Calu3 (cell line): ENCODE results near the gene NDUFA12. TPM values are rescaled to one million over a fixed set of nuclear protein-coding genes. Genes with fewer than 3 reads are reported as not detected.

Source experiments
- Bru-seq: library from RNA; stranded (reverse); fragments of 400-500 nt; gene quantifications from one replicate; lab custom pipeline; 2021; lab: Mats Ljungman, UMichigan
- BruChase-seq, 2 experiments: library from RNA; stranded (reverse); fragments of 400-500 nt; gene quantifications; one replicate each; lab custom pipeline; 2021; lab: Mats Ljungman, UMichigan
- BruUV-seq: library from RNA; stranded (reverse); fragments of 400-500 nt; replicated peaks from 2 replicates; lab custom pipeline; 2021; lab: Mats Ljungman, UMichigan
- CTCF ChIA-PET: fragments of 300-600 bp; sonication (Branson Sonifier 250); formaldehyde crosslinking; loops from one replicate; lab custom pipeline; 2022; ENCODE audit warnings: antibody characterized with exemption; lab: Charles Lee
- DNase-seq: peaks from one replicate; pipeline ENCODE4 v3.0.0; 2022
- H3K27ac Mint-ChIP-seq: one replicate; pipeline ENCODE4 v1.8.0; 2022; ENCODE audit warnings: mixed read lengths; ENCODE audit not compliant: unreplicated experiment
- H3K27me3 Mint-ChIP-seq: one replicate; pipeline ENCODE4 v1.8.0; 2022; ENCODE audit warnings: mixed read lengths; ENCODE audit not compliant: unreplicated experiment
- H3K36me3 Mint-ChIP-seq: one replicate; pipeline ENCODE4 v1.8.0; 2022; ENCODE audit warnings: mild to moderate bottlenecking, moderate library complexity, mixed read lengths; ENCODE audit not compliant: insufficient read depth, unreplicated experiment
- H3K4me1 Mint-ChIP-seq: one replicate; pipeline ENCODE4 v1.8.0; 2022; ENCODE audit warnings: mild to moderate bottlenecking, low read depth, mixed read lengths; ENCODE audit not compliant: unreplicated experiment
- H3K4me3 Mint-ChIP-seq: one replicate; pipeline ENCODE4 v1.8.0; 2022; ENCODE audit warnings: mild to moderate bottlenecking, low read depth, moderate library complexity, mixed read lengths; ENCODE audit not compliant: unreplicated experiment
- H3K9me3 Mint-ChIP-seq: one replicate; pipeline ENCODE4 v1.8.0; 2022; ENCODE audit warnings: low read depth, mixed read lengths; ENCODE audit not compliant: unreplicated experiment
- intact Hi-C: fragments of 100-400 bp; cut with micrococcal nuclease; formaldehyde crosslinking; loops from one replicate; pipeline ENCODE4 v1.10.0; 2022; ENCODE audit not compliant: unreplicated experiment
- long read RNA-seq: library from polyadenylated mRNA; stranded (forward); transcript quantifications from one replicate; pipeline ENCODE4 v2.0.0, GENCODE V29; 2022
- total RNA-seq: library from RNA; stranded (reverse); gene quantifications from 2 replicates; pipeline ENCODE4 v1.2.3, GENCODE V29; 2022
- TF ChIP-seq, protein P1 (sequence below): fragments of 200-600 bp; IDR thresholded peaks from one replicate; pipeline ENCODE4 v1.8.0; 2022; ENCODE audit warnings: antibody characterized with exemption; ENCODE audit not compliant: unreplicated experiment

The NDUFA12 gene
- 157 and 165 TPM in 2 replicates for total RNA-seq
- percentile 87 among the genes with signal in this experiment for Bru-seq, nascent RNA
- BruChase-seq, experiment 1, labeled RNA remaining after a 6-hour chase = percentile 79 among the genes with signal in this experiment
- BruChase-seq, experiment 2, labeled RNA remaining after a 2-hour chase = percentile 68 among the genes with signal in this experiment
- long read RNA-seq, transcript NDUFA12-206 (3 exons, 487 nt) = minor isoform, 40 of 450 reads
- long read RNA-seq, transcript NDUFA12-201 (4 exons, 635 nt) = major isoform, 395 of 450 reads
- long read RNA-seq, partial matches to known transcripts = 2 of 450 reads
- long read RNA-seq, other reads (novel, unspliced or antisense) = 11 of 450 reads

GRCh38 chr12:95003213-95003920 lies at the start of gene NDUFA12:
Gene NDUFA12 (minus strand): TSS chr12:95003697. CDS start chr12:95003680, 17 bp downstream.
- H3K27me3 Mint-ChIP-seq = no peaks in the 10 kb centered on the region
- CTCF ChIA-PET = interaction anchor here (0.5 to 1.2 kb wide), 6 partner anchors 8 to 333 kb away, joined by 3 to 4 read pairs (median 3); no protein-coding TSS in a partner anchor
- peaks cover 7% of the 10 kb centered on the region for H3K9me3 Mint-ChIP-seq
- peak within 1 kb of the TSS; percentile 93 for H3K27ac Mint-ChIP-seq
- peak; percentile 98 for DNase-seq
- TF ChIP-seq, protein P1, sequence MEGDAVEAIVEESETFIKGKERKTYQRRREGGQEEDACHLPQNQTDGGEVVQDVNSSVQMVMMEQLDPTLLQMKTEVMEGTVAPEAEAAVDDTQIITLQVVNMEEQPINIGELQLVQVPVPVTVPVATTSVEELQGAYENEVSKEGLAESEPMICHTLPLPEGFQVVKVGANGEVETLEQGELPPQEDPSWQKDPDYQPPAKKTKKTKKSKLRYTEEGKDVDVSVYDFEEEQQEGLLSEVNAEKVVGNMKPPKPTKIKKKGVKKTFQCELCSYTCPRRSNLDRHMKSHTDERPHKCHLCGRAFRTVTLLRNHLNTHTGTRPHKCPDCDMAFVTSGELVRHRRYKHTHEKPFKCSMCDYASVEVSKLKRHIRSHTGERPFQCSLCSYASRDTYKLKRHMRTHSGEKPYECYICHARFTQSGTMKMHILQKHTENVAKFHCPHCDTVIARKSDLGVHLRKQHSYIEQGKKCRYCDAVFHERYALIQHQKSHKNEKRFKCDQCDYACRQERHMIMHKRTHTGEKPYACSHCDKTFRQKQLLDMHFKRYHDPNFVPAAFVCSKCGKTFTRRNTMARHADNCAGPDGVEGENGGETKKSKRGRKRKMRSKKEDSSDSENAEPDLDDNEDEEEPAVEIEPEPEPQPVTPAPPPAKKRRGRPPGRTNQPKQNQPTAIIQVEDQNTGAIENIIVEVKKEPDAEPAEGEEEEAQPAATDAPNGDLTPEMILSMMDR = no peak
- TSS peak; percentile 50 for BruUV-seq
- intact Hi-C loops = no loop called here
- peaks cover 21% of the 10 kb centered on the region for H3K36me3 Mint-ChIP-seq
- H3K4me3 Mint-ChIP-seq = peak within 1 kb of the TSS; percentile 92
- H3K4me1 Mint-ChIP-seq = peaks cover 13% of the 10 kb centered on the region

- TF ChIP-seq, protein P1 = no peak
- Mint-ChIP-seq H3K36me3 (peaks cover 31% of the 10 kb centered on the region), H3K4me1 (no peaks in the 10 kb centered on the region), H3K9me3 (no peaks in the 10 kb centered on the region), H3K27ac (no peak overlapping the region), H3K4me3 (no peak overlapping the region), H3K27me3 (no peaks in the 10 kb centered on the region)
- no TSS peak for BruUV-seq
- no peak for DNase-seq
- intact Hi-C loops = no loop called here
- CTCF ChIA-PET = no interaction called here
Measured at GRCh38 chr12:95051241-95051640, 47.7 kb upstream of the NDUFA12 start.

DNA sequence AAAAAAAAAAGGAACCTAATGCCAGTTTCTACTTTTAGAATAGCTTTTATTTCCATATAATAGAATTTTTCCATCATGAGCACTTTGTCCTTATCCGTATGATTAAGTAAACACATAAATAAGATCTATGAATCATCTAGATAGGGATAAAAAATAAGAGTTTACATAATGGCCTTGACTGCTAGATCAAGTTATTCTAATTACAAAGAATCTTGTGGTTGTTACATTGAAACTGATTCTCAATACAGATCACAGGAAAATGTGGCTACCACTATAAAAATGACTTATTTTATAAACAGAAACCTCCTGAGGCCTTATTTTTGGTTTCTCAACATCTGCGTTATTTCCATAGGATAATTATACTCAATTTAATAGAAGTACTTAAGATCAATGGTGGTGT lies 34.4 kb upstream of the NDUFA12 start:
- Mint-ChIP-seq H3K27me3 (no peaks in the 10 kb centered on the region), H3K9me3 (no peaks in the 10 kb centered on the region), H3K36me3 (peaks cover 5% of the 10 kb centered on the region), H3K4me1 (no peaks in the 10 kb centered on the region), H3K27ac (no peak overlapping the region), H3K4me3 (no peak overlapping the region)
- BruUV-seq = no TSS peak
- no peak for DNase-seq
- CTCF ChIA-PET = no interaction called here
- intact Hi-C loops = no loop called here
- TF ChIP-seq, protein P1 = no peak

- Mint-ChIP-seq H3K4me3 (no peak overlapping the region), H3K4me1 (no peaks in the 10 kb centered on the region), H3K9me3 (no peaks in the 10 kb centered on the region), H3K27ac (no peak overlapping the region), H3K36me3 (peaks cover 13% of the 10 kb centered on the region), H3K27me3 (no peaks in the 10 kb centered on the region)
- intact Hi-C loops = no loop called here
- DNase-seq = no peak
- CTCF ChIA-PET = interaction anchor here (0.8 kb wide), 1 partner anchor 52 kb away, joined by 4 read pairs; no protein-coding TSS in a partner anchor
- TF ChIP-seq, protein P1 = no peak
- no TSS peak for BruUV-seq
Measured at GRCh38 chr12:95034750-95035149, 31.3 kb upstream of the NDUFA12 start.
